ENCODE measurements around the gene MLIP.

MLIP gene

GRCh38 chr6:54096811-54097210 lies 14.4 kb upstream of the MLIP start:
- DNase-seq = no peak

- DNase-seq = no peak
Observed at GRCh38 chr6:54097753-54098152, 13.5 kb upstream of the MLIP start.

GRCh38 chr6:54098450-54099044 lies 12.7 kb upstream of the MLIP start:
- DNase-seq = no peak

GRCh38 chr6:54099225-54099624 lies 12.0 kb upstream of the MLIP start:
- DNase-seq = no peak

GRCh38 chr6:54100411-54101006 lies 10.7 kb upstream of the MLIP start:
- DNase-seq = no peak

- no peak for DNase-seq
Observed at GRCh38 chr6:54102238-54102637, 9.0 kb upstream of the MLIP start.

- DNase-seq = no peak
Observed at GRCh38 chr6:54103497-54103896, 7.7 kb upstream of the MLIP start.

- DNase-seq = no peak
Observed at GRCh38 chr6:54106727-54107126, 4.5 kb upstream of the MLIP start.

- DNase-seq = no peak
Observed at GRCh38 chr6:54107470-54108090, 3.7 kb upstream of the MLIP start.

- DNase-seq = no peak
Observed at GRCh38 chr6:54108271-54108670, 3.0 kb upstream of the MLIP start.

GRCh38 chr6:54109586-54109985 lies 1.7 kb upstream of the MLIP start:
- DNase-seq = no peak

GRCh38 chr6:54112151-54112650 lies 958 bp downstream of the MLIP start:
- no peak for DNase-seq

GRCh38 chr6:54114991-54115390 lies 3.7 kb downstream of the MLIP start:
- DNase-seq = no peak

GRCh38 chr6:54115966-54116365 lies 4.7 kb downstream of the MLIP start:
- DNase-seq = no peak

GRCh38 chr6:54118117-54118516 lies 6.9 kb downstream of the MLIP start:
- no peak for DNase-seq

GRCh38 chr6:54125493-54125892 lies 14.2 kb downstream of the MLIP start:
- no peak for DNase-seq

- no peak for DNase-seq
Observed at GRCh38 chr6:54130179-54130578, 18.9 kb downstream of the MLIP start.

GRCh38 chr6:54132587-54132986 lies 21.3 kb downstream of the MLIP start:
- no peak for DNase-seq

GRCh38 chr6:54133186-54133585 lies 21.9 kb downstream of the MLIP start:
- no peak for DNase-seq

- no peak for DNase-seq
Observed at GRCh38 chr6:54134935-54135334, 23.7 kb downstream of the MLIP start.

- no peak for DNase-seq
Observed at GRCh38 chr6:54135665-54136369, 24.6 kb downstream of the MLIP start.

GRCh38 chr6:54138795-54139194 lies 27.6 kb downstream of the MLIP start:
- no peak for DNase-seq

- no peak for DNase-seq
Observed at GRCh38 chr6:54140811-54141210, 29.6 kb downstream of the MLIP start.

Measured in SHP77 treated with DMSO at 0.1 percent for 48 hours (cell line).